Stimulated activated CD8-positive, alpha-beta memory T cell treated with anti-CD3 and anti-CD28 coated beads, Interleukin-15, amount 100 ng/mL, for 24 hours (primary cell): Measurements from ENCODE around the gene PIP5K1B.

Experiments used
- DNase-seq: peaks from one replicate; pipeline ENCODE4 v3.0.0-alpha.2; 2020; ENCODE audit warnings: low read depth

Gene PIP5K1B

GRCh38 chr9:68912561-68912960 lies 207.5 kb downstream of the PIP5K1B start:
- no peak for DNase-seq

GRCh38 chr9:68913054-68913453 lies 208.0 kb downstream of the PIP5K1B start:
- no peak for DNase-seq

GRCh38 chr9:68914751-68915150 lies 209.7 kb downstream of the PIP5K1B start:
- no peak for DNase-seq

- DNase-seq: no peak
These were observed 214.6 kb downstream of the PIP5K1B start for GRCh38 chr9:68919661-68920060.

- DNase-seq: no peak
These were observed 215.9 kb downstream of the PIP5K1B start for GRCh38 chr9:68920921-68921320.

GRCh38 chr9:68923480-68923879 lies 218.4 kb downstream of the PIP5K1B start:
- no peak for DNase-seq

- no peak for DNase-seq
These were observed 220.1 kb downstream of the PIP5K1B start for GRCh38 chr9:68925175-68925574.

GRCh38 chr9:68927165-68927564 lies 222.1 kb downstream of the PIP5K1B start:
- no peak for DNase-seq

- DNase-seq: no peak
These were observed 226.8 kb downstream of the PIP5K1B start for GRCh38 chr9:68931821-68932220.

- no peak for DNase-seq
These were observed 227.4 kb downstream of the PIP5K1B start for GRCh38 chr9:68932458-68932857.

- DNase-seq: no peak
These were observed 228.6 kb downstream of the PIP5K1B start for GRCh38 chr9:68933434-68934328.

- no peak for DNase-seq
These were observed 229.2 kb downstream of the PIP5K1B start for GRCh38 chr9:68934329-68934644.

GRCh38 chr9:68940573-68940972 lies 235.5 kb downstream of the PIP5K1B start:
- DNase-seq: no peak

GRCh38 chr9:68941780-68942459 lies 236.9 kb downstream of the PIP5K1B start:
- DNase-seq: no peak

- DNase-seq: no peak
These were observed 237.8 kb downstream of the PIP5K1B start for GRCh38 chr9:68942790-68943189.

- DNase-seq: no peak
These were observed 242.0 kb downstream of the PIP5K1B start for GRCh38 chr9:68947015-68947414.

GRCh38 chr9:68947842-68948569 lies 243.0 kb downstream of the PIP5K1B start:
- no peak for DNase-seq

- DNase-seq: no peak
These were observed 244.4 kb downstream of the PIP5K1B start for GRCh38 chr9:68949271-68950000.

- no peak for DNase-seq
These were observed 245.1 kb downstream of the PIP5K1B start for GRCh38 chr9:68950188-68950587.

GRCh38 chr9:68950689-68951088 lies 245.6 kb downstream of the PIP5K1B start:
- DNase-seq: no peak

- no peak for DNase-seq
These were observed 247.0 kb downstream of the PIP5K1B start for GRCh38 chr9:68951879-68952659.
